Measurements from ENCODE around the gene CALML5.

CALML5 gene

DNA sequence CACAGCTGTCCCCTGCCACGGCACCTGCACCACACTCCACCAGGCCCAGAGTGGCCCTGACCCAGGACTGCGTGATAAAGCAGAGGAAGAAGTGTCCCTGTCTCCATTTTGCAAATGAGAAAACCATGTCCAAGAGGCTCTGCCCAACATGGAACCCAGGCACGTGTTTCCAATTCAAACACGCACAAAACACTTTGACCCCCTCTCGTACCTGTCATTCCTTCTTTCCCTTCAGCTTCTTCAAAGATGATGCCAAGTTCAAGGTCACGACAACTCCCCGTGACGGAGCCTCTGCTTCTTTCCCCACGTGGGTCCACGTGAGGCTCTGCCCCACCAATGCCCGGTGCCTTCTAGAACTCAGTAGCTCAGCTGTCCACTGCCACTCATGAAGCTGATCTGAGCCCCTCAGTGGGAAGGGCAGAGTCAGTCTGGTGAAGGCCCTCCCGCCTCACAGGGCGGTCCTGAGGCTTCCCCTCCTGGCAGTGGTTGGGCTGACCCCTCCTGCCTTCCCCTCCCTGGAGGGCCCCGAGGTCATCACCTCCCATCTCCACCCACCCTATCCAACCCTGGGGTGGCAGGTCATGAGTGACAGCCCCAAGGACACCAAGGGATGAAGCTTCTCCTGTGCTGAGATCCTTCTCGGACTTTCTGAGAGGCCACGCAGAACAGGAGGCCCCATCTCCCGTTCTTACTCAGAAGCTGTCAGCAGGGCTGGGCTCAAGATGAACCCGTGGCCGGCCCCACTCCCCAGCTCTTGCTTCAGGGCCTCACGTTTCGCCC lies 19.0 kb downstream of the CALML5 start:
- H3K27ac ChIP-seq (ENCODE audit: low read length): no peak overlapping the region
- no peak overlapping the region for H2AFZ ChIP-seq (ENCODE audit: low read depth, low read length)
- H4K20me1 ChIP-seq (ENCODE audit: insufficient read depth, low read length): no peaks in the 10 kb centered on the region; the same call in 1 of the 2 replicates
- TF ChIP-seq, protein P1, sequence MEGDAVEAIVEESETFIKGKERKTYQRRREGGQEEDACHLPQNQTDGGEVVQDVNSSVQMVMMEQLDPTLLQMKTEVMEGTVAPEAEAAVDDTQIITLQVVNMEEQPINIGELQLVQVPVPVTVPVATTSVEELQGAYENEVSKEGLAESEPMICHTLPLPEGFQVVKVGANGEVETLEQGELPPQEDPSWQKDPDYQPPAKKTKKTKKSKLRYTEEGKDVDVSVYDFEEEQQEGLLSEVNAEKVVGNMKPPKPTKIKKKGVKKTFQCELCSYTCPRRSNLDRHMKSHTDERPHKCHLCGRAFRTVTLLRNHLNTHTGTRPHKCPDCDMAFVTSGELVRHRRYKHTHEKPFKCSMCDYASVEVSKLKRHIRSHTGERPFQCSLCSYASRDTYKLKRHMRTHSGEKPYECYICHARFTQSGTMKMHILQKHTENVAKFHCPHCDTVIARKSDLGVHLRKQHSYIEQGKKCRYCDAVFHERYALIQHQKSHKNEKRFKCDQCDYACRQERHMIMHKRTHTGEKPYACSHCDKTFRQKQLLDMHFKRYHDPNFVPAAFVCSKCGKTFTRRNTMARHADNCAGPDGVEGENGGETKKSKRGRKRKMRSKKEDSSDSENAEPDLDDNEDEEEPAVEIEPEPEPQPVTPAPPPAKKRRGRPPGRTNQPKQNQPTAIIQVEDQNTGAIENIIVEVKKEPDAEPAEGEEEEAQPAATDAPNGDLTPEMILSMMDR (IDR thresholded peaks at IDR 0.05; ENCODE audit: borderline replicate concordance, extremely low read depth, low read length, poor library complexity, severe bottlenecking): no peak
- TF ChIP-seq EZH2 (IDR thresholded peaks at IDR 0.05; ENCODE audit: borderline replicate concordance, low read depth, low read length, severe bottlenecking): no peak
- H3K9me3 ChIP-seq (ENCODE audit: insufficient read depth, low read length, severe bottlenecking): no peaks in the 10 kb centered on the region
- no peaks in the 10 kb centered on the region for H3K79me2 ChIP-seq (ENCODE audit: insufficient read depth, low read length)
- H3K4me3 ChIP-seq (ENCODE audit: low read depth in 1 of 2, low read length in 2 of 2): no peak overlapping the region
- ATAC-seq (ENCODE audit: insufficient read depth, low read depth): no peak
- H3K9ac ChIP-seq (ENCODE audit: low read depth, low read length): no peak overlapping the region
- H3K36me3 ChIP-seq (ENCODE audit: insufficient read depth, low read length): no peaks in the 10 kb centered on the region
- H3K27me3 ChIP-seq (ENCODE audit: insufficient read depth, low read length, poor library complexity): no peaks in the 10 kb centered on the region
- DNase-seq: no peak
- H3K4me2 ChIP-seq (ENCODE audit: insufficient read depth, low read length): no peak overlapping the region
- no peaks in the 10 kb centered on the region for H3K4me1 ChIP-seq (ENCODE audit: insufficient read depth, low read length)

DNA sequence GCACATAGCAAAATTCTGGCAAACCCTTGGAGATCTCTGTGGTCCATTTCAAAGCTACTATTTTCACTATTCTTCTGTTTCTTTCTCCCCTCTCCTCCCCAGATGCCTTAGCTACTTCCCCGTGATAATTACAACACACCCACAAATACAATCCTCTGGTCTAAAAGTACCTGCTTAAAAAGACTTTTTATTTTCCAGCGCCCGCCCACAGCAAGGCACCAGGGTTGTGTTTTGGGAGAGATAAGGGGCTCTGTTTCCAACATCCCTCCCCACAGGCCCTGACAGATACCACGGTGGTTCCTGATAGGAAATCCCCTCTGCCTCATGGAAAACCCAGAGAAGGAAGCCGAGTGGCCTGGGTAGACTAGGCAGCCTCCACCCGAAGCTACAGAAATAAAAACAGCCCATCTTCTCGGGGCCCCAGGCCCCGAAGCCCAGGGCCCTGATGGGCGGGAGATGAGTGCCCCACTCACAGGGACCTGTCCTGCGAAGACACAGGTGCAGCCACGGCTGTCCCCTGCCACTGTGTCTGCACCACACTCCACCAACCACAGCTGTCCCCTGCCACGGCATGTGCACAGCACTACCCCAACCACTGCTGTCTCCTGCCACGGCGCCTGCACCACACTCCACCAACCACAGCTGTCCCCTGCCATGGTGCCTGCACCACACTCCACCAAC lies 19.7 kb downstream of the CALML5 start:
- Histone ChIP-seq H4K20me1 (ENCODE audit: insufficient read depth, low read length) (no peaks in the 10 kb centered on the region; the same call in 1 of the 2 replicates), H2AFZ (ENCODE audit: low read depth, low read length) (no peak overlapping the region), H3K4me1 (ENCODE audit: insufficient read depth, low read length) (no peaks in the 10 kb centered on the region), H3K9me3 (ENCODE audit: insufficient read depth, low read length, severe bottlenecking) (no peaks in the 10 kb centered on the region), H3K27me3 (ENCODE audit: insufficient read depth, low read length, poor library complexity) (no peaks in the 10 kb centered on the region), H3K36me3 (ENCODE audit: insufficient read depth, low read length) (no peaks in the 10 kb centered on the region), H3K4me3 (ENCODE audit: low read depth in 1 of 2, low read length in 2 of 2) (no peak overlapping the region), H3K27ac (ENCODE audit: low read length) (no peak overlapping the region), H3K9ac (ENCODE audit: low read depth, low read length) (no peak overlapping the region), H3K4me2 (ENCODE audit: insufficient read depth, low read length) (no peak overlapping the region), H3K79me2 (ENCODE audit: insufficient read depth, low read length) (no peaks in the 10 kb centered on the region)
- ATAC-seq (ENCODE audit: insufficient read depth, low read depth): no peak
- TF ChIP-seq, protein P1 (IDR thresholded peaks at IDR 0.05; ENCODE audit: borderline replicate concordance, extremely low read depth, low read length, poor library complexity, severe bottlenecking): no peak
- no peak for TF ChIP-seq EZH2 (IDR thresholded peaks at IDR 0.05; ENCODE audit: borderline replicate concordance, low read depth, low read length, severe bottlenecking)
- DNase-seq: no peak

DNA sequence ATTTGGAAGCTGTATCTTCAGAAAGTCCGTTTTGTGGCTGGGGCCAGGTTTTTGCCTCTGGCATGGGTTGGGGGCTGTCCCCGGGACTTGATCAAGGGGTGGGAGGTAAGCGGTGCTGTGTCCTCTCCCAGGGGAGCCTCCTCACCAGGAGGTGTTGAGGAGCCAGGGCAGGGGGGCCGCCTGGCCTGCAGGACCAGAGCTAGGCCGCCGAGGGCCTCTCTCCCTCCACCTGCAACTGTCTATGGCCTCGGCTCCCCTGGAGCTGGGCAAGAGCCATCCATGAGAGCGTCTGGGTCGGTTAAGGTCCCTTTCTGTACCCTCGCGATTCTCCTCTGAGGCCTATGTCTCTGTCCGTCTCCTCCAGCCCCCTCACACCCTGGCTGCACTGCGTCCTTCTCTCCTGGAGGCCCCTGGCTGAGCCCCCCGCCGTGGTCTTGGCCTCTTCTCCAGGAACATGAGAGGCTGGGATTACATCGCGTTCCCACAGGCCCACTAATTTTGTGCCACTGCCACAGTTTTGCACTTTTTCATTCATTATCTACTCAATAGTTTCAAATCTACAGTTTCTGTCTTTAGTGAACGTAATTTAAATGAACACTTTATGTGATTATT lies 20.6 kb downstream of the CALML5 start:
- Histone ChIP-seq H2AFZ (ENCODE audit: low read depth, low read length) (no peak overlapping the region), H3K9ac (ENCODE audit: low read depth, low read length) (no peak overlapping the region), H3K27me3 (ENCODE audit: insufficient read depth, low read length, poor library complexity) (no peaks in the 10 kb centered on the region), H3K9me3 (ENCODE audit: insufficient read depth, low read length, severe bottlenecking) (no peaks in the 10 kb centered on the region), H3K4me2 (ENCODE audit: insufficient read depth, low read length) (no peak overlapping the region), H3K27ac (ENCODE audit: low read length) (no peak overlapping the region), H3K36me3 (ENCODE audit: insufficient read depth, low read length) (no peaks in the 10 kb centered on the region), H3K4me1 (ENCODE audit: insufficient read depth, low read length) (no peaks in the 10 kb centered on the region), H3K79me2 (ENCODE audit: insufficient read depth, low read length) (no peaks in the 10 kb centered on the region), H3K4me3 (ENCODE audit: low read depth in 1 of 2, low read length in 2 of 2) (no peak overlapping the region), H4K20me1 (ENCODE audit: insufficient read depth, low read length) (no peaks in the 10 kb centered on the region; the same call in 1 of the 2 replicates)
- DNase-seq: no peak
- ATAC-seq (ENCODE audit: insufficient read depth, low read depth): no peak
- TF ChIP-seq, protein P1 (IDR thresholded peaks at IDR 0.05; ENCODE audit: borderline replicate concordance, extremely low read depth, low read length, poor library complexity, severe bottlenecking): no peak
- no peak for TF ChIP-seq EZH2 (IDR thresholded peaks at IDR 0.05; ENCODE audit: borderline replicate concordance, low read depth, low read length, severe bottlenecking)

Measured in DND-41 (cell line).